Activated CD4-positive, alpha-beta T cell treated with anti-CD3 and anti-CD28 coated beads, Interleukin-2, amount 50 U/mL, for 4 hours (primary cell): ENCODE data around the gene TPK1.
"Not testable (repeated sequence)": the region's sequence is repeated elsewhere in the genome, so short reads cannot be mapped to it uniquely, and the experiment has no call there.

Source experiments
- DNase-seq, 2 experiments: peaks; one replicate each; pipeline ENCODE4 v3.0.0-alpha.2; 2020

TPK1 gene

GRCh38 chr7:144606261-144606660, 229.6 kb downstream of the TPK1 start:
- no peak for DNase-seq

GRCh38 chr7:144596953-144597352, 238.9 kb downstream of the TPK1 start:
- no peak for DNase-seq

GRCh38 chr7:144594580-144594979, 241.3 kb downstream of the TPK1 start:
- no peak for DNase-seq

- no peak for DNase-seq
Observed at GRCh38 chr7:144588559-144589051, 247.2 kb downstream of the TPK1 start.

GRCh38 chr7:144587701-144588100, 248.2 kb downstream of the TPK1 start:
- DNase-seq: no peak

- DNase-seq: no peak
Observed at GRCh38 chr7:144584726-144585125, 251.1 kb downstream of the TPK1 start.

- DNase-seq: no peak
Observed at GRCh38 chr7:144579687-144580086, 256.2 kb downstream of the TPK1 start.

GRCh38 chr7:144575456-144575855, 260.4 kb downstream of the TPK1 start:
- no peak for DNase-seq

- DNase-seq: not testable (repeated sequence)
Observed at GRCh38 chr7:144574753-144575152, 261.1 kb downstream of the TPK1 start.

- no peak for DNase-seq
Observed at GRCh38 chr7:144568233-144568632, 267.6 kb downstream of the TPK1 start.

- no peak for DNase-seq
Observed at GRCh38 chr7:144565586-144565985, 270.3 kb downstream of the TPK1 start.

GRCh38 chr7:144549861-144550260, 286.0 kb downstream of the TPK1 start:
- DNase-seq: no peak

- no peak for DNase-seq
Observed at GRCh38 chr7:144548556-144548955, 287.3 kb downstream of the TPK1 start.

- no peak for DNase-seq
Observed at GRCh38 chr7:144547888-144548287, 288.0 kb downstream of the TPK1 start.

- DNase-seq: no peak
Observed at GRCh38 chr7:144546782-144547181, 289.1 kb downstream of the TPK1 start.

GRCh38 chr7:144545330-144545729, 290.5 kb downstream of the TPK1 start:
- no peak for DNase-seq

- DNase-seq: no peak
Observed at GRCh38 chr7:144534655-144535395, 301.0 kb downstream of the TPK1 start.

GRCh38 chr7:144534196-144534595, 301.7 kb downstream of the TPK1 start:
- DNase-seq: no peak

GRCh38 chr7:144531181-144531580, 304.7 kb downstream of the TPK1 start:
- no peak for DNase-seq

- DNase-seq: no peak
Observed at GRCh38 chr7:144529269-144529926, 306.5 kb downstream of the TPK1 start.

GRCh38 chr7:144528536-144529045, 307.3 kb downstream of the TPK1 start:
- no peak for DNase-seq

GRCh38 chr7:144527051-144527471, 308.8 kb downstream of the TPK1 start:
- DNase-seq: no peak

GRCh38 chr7:144525956-144526355, 309.9 kb downstream of the TPK1 start:
- no peak for DNase-seq

- DNase-seq: no peak
Observed at GRCh38 chr7:144524271-144524670, 311.6 kb downstream of the TPK1 start.
